ENCODE measurements around the gene GPN1. TPM values are rescaled to one million over a fixed set of nuclear protein-coding genes. Genes with fewer than 3 reads are reported as not detected.
A peak's percentile ranks its signal among the peaks of the same experiment; 100 is the strongest.
"Not testable (repeated sequence)": the region's sequence is repeated elsewhere in the genome, so short reads cannot be mapped to it uniquely, and the experiment has no call there.

GPN1 gene
- total and polyA plus RNA-seq, 9 donors: 26.3 to 37.2 (median 32.8) TPM

GRCh38 chr2:27664154-27664574 is 35.3 kb downstream of the GPN1 start:
- peaks cover 30% of the 10 kb centered on the region for H3K36me3 ChIP-seq (ENCODE audit: control insufficient read depth, insufficient read depth, low read length)

GRCh38 chr2:27664622-27665363 is 35.9 kb downstream of the GPN1 start:
- H3K27me3 ChIP-seq (ENCODE audit: control insufficient read depth, insufficient read depth, low read length): no peaks in the 10 kb centered on the region
- no peak for DNase-seq
- no peaks in the 10 kb centered on the region for H3K9me3 ChIP-seq (replicated peaks; ENCODE audit: control insufficient read depth, low read depth, low read length)
- no peak overlapping the region for H3K27ac ChIP-seq (ENCODE audit: low read length)
- peaks cover 30% of the 10 kb centered on the region for H3K36me3 ChIP-seq (ENCODE audit: control insufficient read depth, insufficient read depth, low read length)
- peak overlapping the region; percentile 93 for H3K4me3 ChIP-seq (ENCODE audit: low read length)
- H3K4me1 ChIP-seq (ENCODE audit: control insufficient read depth, insufficient read depth, low read length): peaks cover 16% of the 10 kb centered on the region
- 92% methylated on average over 10 of the region's 16 CpGs for WGBS (ENCODE audit: insufficient coverage)

More at GRCh38 chr2:27664154-27664574, 35.3 kb downstream of the GPN1 start:
- DNase-seq: no peak
- H3K4me1 ChIP-seq (ENCODE audit: control insufficient read depth, insufficient read depth, low read length): peaks cover 16% of the 10 kb centered on the region
- no peaks in the 10 kb centered on the region for H3K9me3 ChIP-seq (replicated peaks; ENCODE audit: control insufficient read depth, low read depth, low read length)
- H3K27ac ChIP-seq (ENCODE audit: low read length): peak overlapping the region; percentile 97
- 2% methylated on average over 20 of the region's 28 CpGs for WGBS (ENCODE audit: insufficient coverage)
- no peaks in the 10 kb centered on the region for H3K27me3 ChIP-seq (ENCODE audit: control insufficient read depth, insufficient read depth, low read length)
- H3K4me3 ChIP-seq (ENCODE audit: low read length): peak overlapping the region; percentile 93

GRCh38 chr2:27667446-27667845 is 38.6 kb downstream of the GPN1 start:
- DNase-seq: no peak
- no CpG with 5 or more reads among the region's 1 CpG for WGBS (ENCODE audit: insufficient coverage)
- Histone ChIP-seq H3K27ac (ENCODE audit: low read length) (no peak overlapping the region), H3K4me3 (ENCODE audit: low read length) (no peak overlapping the region), H3K4me1 (ENCODE audit: control insufficient read depth, insufficient read depth, low read length) (peaks cover 13% of the 10 kb centered on the region), H3K27me3 (ENCODE audit: control insufficient read depth, insufficient read depth, low read length) (no peaks in the 10 kb centered on the region), H3K36me3 (ENCODE audit: control insufficient read depth, insufficient read depth, low read length) (peaks cover 14% of the 10 kb centered on the region), H3K9me3 (replicated peaks; ENCODE audit: control insufficient read depth, low read depth, low read length) (no peaks in the 10 kb centered on the region)

- Histone ChIP-seq H3K9me3 (replicated peaks; ENCODE audit: control insufficient read depth, low read depth, low read length) (no peaks in the 10 kb centered on the region), H3K4me3 (ENCODE audit: low read length) (no peak overlapping the region), H3K4me1 (ENCODE audit: control insufficient read depth, insufficient read depth, low read length) (no peaks in the 10 kb centered on the region), H3K36me3 (ENCODE audit: control insufficient read depth, insufficient read depth, low read length) (peaks cover 26% of the 10 kb centered on the region), H3K27ac (ENCODE audit: low read length) (no peak overlapping the region), H3K27me3 (ENCODE audit: control insufficient read depth, insufficient read depth, low read length) (no peaks in the 10 kb centered on the region)
- no CpG with 5 or more reads among the region's 4 CpGs for WGBS (ENCODE audit: insufficient coverage)
- DNase-seq: no peak
These were observed 42.4 kb downstream of the GPN1 start for GRCh38 chr2:27671235-27671634.

GRCh38 chr2:27672723-27673486 is 44.1 kb downstream of the GPN1 start:
- H3K27me3 ChIP-seq (ENCODE audit: control insufficient read depth, insufficient read depth, low read length): no peaks in the 10 kb centered on the region
- WGBS (ENCODE audit: insufficient coverage): 73% methylated on average over 2 of the region's 5 CpGs
- H3K36me3 ChIP-seq (ENCODE audit: control insufficient read depth, insufficient read depth, low read length): peaks cover 21% of the 10 kb centered on the region
- DNase-seq: no peak
- no peaks in the 10 kb centered on the region for H3K9me3 ChIP-seq (replicated peaks; ENCODE audit: control insufficient read depth, low read depth, low read length)
- H3K4me1 ChIP-seq (ENCODE audit: control insufficient read depth, insufficient read depth, low read length): no peaks in the 10 kb centered on the region
- no peak overlapping the region for H3K4me3 ChIP-seq (ENCODE audit: low read length)
- H3K27ac ChIP-seq (ENCODE audit: low read length): peak overlapping the region; percentile 74

GRCh38 chr2:27680571-27680970 is 51.7 kb downstream of the GPN1 start:
- H3K4me3 ChIP-seq (ENCODE audit: low read length): no peak overlapping the region
- H3K27ac ChIP-seq (ENCODE audit: low read length): no peak overlapping the region

GRCh38 chr2:27681841-27682240 is 53.0 kb downstream of the GPN1 start:
- Histone ChIP-seq H3K36me3 (ENCODE audit: control insufficient read depth, insufficient read depth, low read length) (peaks cover 50% of the 10 kb centered on the region), H3K4me1 (ENCODE audit: control insufficient read depth, insufficient read depth, low read length) (no peaks in the 10 kb centered on the region), H3K4me3 (ENCODE audit: low read length) (no peak overlapping the region), H3K27ac (ENCODE audit: low read length) (no peak overlapping the region), H3K27me3 (ENCODE audit: control insufficient read depth, insufficient read depth, low read length) (no peaks in the 10 kb centered on the region), H3K9me3 (replicated peaks; ENCODE audit: control insufficient read depth, low read depth, low read length) (no peaks in the 10 kb centered on the region)
- no CpG with 5 or more reads among the region's 1 CpG for WGBS (ENCODE audit: insufficient coverage)
- DNase-seq: no peak

More at GRCh38 chr2:27680571-27680970, 51.7 kb downstream of the GPN1 start:
- no peaks in the 10 kb centered on the region for H3K4me1 ChIP-seq (ENCODE audit: control insufficient read depth, insufficient read depth, low read length)
- H3K9me3 ChIP-seq (replicated peaks; ENCODE audit: control insufficient read depth, low read depth, low read length): no peaks in the 10 kb centered on the region
- WGBS (ENCODE audit: insufficient coverage): no CpG with 5 or more reads among the region's 2 CpGs
- H3K27me3 ChIP-seq (ENCODE audit: control insufficient read depth, insufficient read depth, low read length): no peaks in the 10 kb centered on the region
- DNase-seq: no peak
- peaks cover 48% of the 10 kb centered on the region for H3K36me3 ChIP-seq (ENCODE audit: control insufficient read depth, insufficient read depth, low read length)

- not testable (repeated sequence) for H3K27ac ChIP-seq (ENCODE audit: low read length); H3K27me3 ChIP-seq (ENCODE audit: control insufficient read depth, insufficient read depth, low read length); H3K9me3 ChIP-seq (replicated peaks; ENCODE audit: control insufficient read depth, low read depth, low read length); H3K4me1 ChIP-seq (ENCODE audit: control insufficient read depth, insufficient read depth, low read length); H3K4me3 ChIP-seq (ENCODE audit: low read length); DNase-seq
- 100% methylated on average over 1 of the region's 7 CpGs for WGBS (ENCODE audit: insufficient coverage)
- H3K36me3 ChIP-seq (ENCODE audit: control insufficient read depth, insufficient read depth, low read length): peaks cover 53% of the 10 kb centered on the region
These were observed 53.5 kb downstream of the GPN1 start for GRCh38 chr2:27682334-27682771.

GRCh38 chr2:27683390-27684071 is 54.7 kb downstream of the GPN1 start:
- WGBS (ENCODE audit: insufficient coverage): 0% methylated on average over 2 of the region's 9 CpGs
- H3K9me3 ChIP-seq (replicated peaks; ENCODE audit: control insufficient read depth, low read depth, low read length): no peaks in the 10 kb centered on the region
- H3K36me3 ChIP-seq (ENCODE audit: control insufficient read depth, insufficient read depth, low read length): peaks cover 52% of the 10 kb centered on the region
- no peak overlapping the region for H3K27ac ChIP-seq (ENCODE audit: low read length)
- DNase-seq: peak; percentile 86
- no peaks in the 10 kb centered on the region for H3K27me3 ChIP-seq (ENCODE audit: control insufficient read depth, insufficient read depth, low read length)
- no peak overlapping the region for H3K4me3 ChIP-seq (ENCODE audit: low read length)
- H3K4me1 ChIP-seq (ENCODE audit: control insufficient read depth, insufficient read depth, low read length): no peaks in the 10 kb centered on the region

GRCh38 chr2:27685006-27685405 is 56.2 kb downstream of the GPN1 start:
- H3K27me3 ChIP-seq (ENCODE audit: control insufficient read depth, insufficient read depth, low read length); H3K4me3 ChIP-seq (ENCODE audit: low read length); H3K27ac ChIP-seq (ENCODE audit: low read length); H3K4me1 ChIP-seq (ENCODE audit: control insufficient read depth, insufficient read depth, low read length); DNase-seq; H3K9me3 ChIP-seq (replicated peaks; ENCODE audit: control insufficient read depth, low read depth, low read length): not testable (repeated sequence)
- H3K36me3 ChIP-seq (ENCODE audit: control insufficient read depth, insufficient read depth, low read length): peaks cover 48% of the 10 kb centered on the region
- WGBS (ENCODE audit: insufficient coverage): no CpG with 5 or more reads among the region's 1 CpG

All from muscle of leg (tissue), 11 donors.